ENCODE results near the gene REV3L.
"Not testable (repeated sequence)": the region's sequence is repeated elsewhere in the genome, so short reads cannot be mapped to it uniquely, and the experiment has no call there.

The REV3L gene

DNA sequence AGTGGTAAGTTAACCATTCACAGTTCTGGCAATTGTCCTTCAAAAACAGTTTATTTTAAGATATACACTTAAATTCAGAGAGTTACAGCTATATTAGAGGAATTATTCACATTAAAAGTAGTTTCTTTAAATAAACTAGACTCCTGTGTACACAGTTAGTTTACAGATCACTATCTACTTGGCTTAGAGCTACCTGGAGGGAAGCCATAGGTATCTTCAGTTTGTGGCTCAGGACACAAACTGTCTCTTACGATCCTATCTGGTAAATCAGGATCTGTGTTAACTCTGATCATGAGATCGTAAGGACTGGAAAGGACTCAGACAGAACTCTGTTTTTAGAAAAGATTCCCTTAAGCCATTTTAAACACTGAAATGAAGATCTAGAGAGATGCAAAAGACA, 160.9 kb downstream of the REV3L start:
- Histone ChIP-seq H3K4me3 (replicated peaks; ENCODE audit: insufficient read depth, low read length) (no peak overlapping the region), H3K27me3 (ENCODE audit: insufficient read depth, poor library complexity, severe bottlenecking) (no peaks in the 10 kb centered on the region), H3K27ac (replicated peaks) (no peak overlapping the region)
- no peak for TF ChIP-seq POLR2AphosphoS5 (IDR thresholded peaks at IDR 0.05; ENCODE audit: low read depth)
- TF ChIP-seq, protein P1, sequence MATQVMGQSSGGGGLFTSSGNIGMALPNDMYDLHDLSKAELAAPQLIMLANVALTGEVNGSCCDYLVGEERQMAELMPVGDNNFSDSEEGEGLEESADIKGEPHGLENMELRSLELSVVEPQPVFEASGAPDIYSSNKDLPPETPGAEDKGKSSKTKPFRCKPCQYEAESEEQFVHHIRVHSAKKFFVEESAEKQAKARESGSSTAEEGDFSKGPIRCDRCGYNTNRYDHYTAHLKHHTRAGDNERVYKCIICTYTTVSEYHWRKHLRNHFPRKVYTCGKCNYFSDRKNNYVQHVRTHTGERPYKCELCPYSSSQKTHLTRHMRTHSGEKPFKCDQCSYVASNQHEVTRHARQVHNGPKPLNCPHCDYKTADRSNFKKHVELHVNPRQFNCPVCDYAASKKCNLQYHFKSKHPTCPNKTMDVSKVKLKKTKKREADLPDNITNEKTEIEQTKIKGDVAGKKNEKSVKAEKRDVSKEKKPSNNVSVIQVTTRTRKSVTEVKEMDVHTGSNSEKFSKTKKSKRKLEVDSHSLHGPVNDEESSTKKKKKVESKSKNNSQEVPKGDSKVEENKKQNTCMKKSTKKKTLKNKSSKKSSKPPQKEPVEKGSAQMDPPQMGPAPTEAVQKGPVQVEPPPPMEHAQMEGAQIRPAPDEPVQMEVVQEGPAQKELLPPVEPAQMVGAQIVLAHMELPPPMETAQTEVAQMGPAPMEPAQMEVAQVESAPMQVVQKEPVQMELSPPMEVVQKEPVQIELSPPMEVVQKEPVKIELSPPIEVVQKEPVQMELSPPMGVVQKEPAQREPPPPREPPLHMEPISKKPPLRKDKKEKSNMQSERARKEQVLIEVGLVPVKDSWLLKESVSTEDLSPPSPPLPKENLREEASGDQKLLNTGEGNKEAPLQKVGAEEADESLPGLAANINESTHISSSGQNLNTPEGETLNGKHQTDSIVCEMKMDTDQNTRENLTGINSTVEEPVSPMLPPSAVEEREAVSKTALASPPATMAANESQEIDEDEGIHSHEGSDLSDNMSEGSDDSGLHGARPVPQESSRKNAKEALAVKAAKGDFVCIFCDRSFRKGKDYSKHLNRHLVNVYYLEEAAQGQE (IDR thresholded peaks at IDR 0.05; ENCODE audit: insufficient replicate concordance, low read depth): no peak
- TF ChIP-seq SPI1 (IDR thresholded peaks at IDR 0.05; ENCODE audit: borderline replicate concordance, low read depth): no peak
- TF ChIP-seq, protein P2, sequence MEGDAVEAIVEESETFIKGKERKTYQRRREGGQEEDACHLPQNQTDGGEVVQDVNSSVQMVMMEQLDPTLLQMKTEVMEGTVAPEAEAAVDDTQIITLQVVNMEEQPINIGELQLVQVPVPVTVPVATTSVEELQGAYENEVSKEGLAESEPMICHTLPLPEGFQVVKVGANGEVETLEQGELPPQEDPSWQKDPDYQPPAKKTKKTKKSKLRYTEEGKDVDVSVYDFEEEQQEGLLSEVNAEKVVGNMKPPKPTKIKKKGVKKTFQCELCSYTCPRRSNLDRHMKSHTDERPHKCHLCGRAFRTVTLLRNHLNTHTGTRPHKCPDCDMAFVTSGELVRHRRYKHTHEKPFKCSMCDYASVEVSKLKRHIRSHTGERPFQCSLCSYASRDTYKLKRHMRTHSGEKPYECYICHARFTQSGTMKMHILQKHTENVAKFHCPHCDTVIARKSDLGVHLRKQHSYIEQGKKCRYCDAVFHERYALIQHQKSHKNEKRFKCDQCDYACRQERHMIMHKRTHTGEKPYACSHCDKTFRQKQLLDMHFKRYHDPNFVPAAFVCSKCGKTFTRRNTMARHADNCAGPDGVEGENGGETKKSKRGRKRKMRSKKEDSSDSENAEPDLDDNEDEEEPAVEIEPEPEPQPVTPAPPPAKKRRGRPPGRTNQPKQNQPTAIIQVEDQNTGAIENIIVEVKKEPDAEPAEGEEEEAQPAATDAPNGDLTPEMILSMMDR (IDR thresholded peaks at IDR 0.05; ENCODE audit: insufficient read depth, low read length): no peak
- no peak for TF ChIP-seq GABPA (IDR thresholded peaks at IDR 0.05; ENCODE audit: low read depth)
- no peak for DNase-seq (ENCODE audit: low read depth in 1 of 2, low spot score in 1 of 2)

DNA sequence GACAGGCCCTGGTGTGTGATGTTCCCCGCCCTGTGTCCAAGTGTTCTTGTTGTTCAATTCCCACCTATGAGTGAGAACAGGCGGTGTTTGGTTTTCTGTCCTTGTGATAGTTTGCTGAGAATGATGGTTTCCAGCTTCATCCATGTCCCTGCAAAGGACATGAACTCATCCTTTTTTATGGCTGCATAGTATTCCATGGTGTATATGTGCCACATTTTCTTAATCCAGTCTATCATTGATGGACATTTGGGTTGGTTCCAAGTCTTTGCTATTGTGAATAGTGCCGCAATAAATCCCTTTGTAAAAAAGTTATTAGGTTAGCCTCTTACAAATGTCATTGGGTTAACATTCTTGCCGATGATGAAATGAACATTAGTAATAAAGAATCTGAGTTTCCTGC, 175.1 kb downstream of the REV3L start:
- H3K4me3 ChIP-seq (replicated peaks; ENCODE audit: insufficient read depth, low read length); DNase-seq (ENCODE audit: low read depth in 1 of 2, low spot score in 1 of 2); H3K27me3 ChIP-seq (ENCODE audit: insufficient read depth, poor library complexity, severe bottlenecking): not testable (repeated sequence)

DNA sequence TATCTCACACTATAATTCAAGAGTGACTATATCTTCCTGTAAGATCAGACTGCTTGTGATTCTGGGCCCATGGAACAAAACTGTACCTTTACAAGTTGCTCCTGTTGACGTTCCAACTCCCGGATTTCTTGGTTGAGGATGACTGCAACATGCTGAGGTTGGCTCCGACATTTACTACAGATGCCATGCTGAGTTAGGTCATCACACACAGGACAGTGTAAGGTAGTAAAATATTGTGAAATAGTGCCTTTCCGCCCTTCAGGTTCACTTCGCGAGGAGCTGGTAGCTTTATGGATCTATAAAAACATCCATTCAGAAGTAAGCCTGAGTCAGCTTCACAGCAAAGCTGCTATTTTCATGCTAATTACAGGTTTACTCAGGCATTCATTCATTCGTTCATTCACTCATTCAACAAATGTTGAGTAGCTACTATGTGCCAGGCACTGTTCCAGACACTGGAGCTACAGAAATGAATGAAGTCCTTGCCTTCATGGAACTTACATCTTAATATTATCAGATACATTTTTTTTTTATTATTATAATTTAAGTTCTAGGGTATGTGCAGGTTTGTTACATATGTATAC, 175.7 kb downstream of the REV3L start:
- Histone ChIP-seq H3K27me3 (ENCODE audit: insufficient read depth, poor library complexity, severe bottlenecking) (no peaks in the 10 kb centered on the region), H3K27ac (replicated peaks) (no peak overlapping the region), H3K4me3 (replicated peaks; ENCODE audit: insufficient read depth, low read length) (no peak overlapping the region)
- no peak for DNase-seq (ENCODE audit: low read depth in 1 of 2, low spot score in 1 of 2)
- TF ChIP-seq GABPA (IDR thresholded peaks at IDR 0.05; ENCODE audit: low read depth): no peak
- TF ChIP-seq, protein P1 (IDR thresholded peaks at IDR 0.05; ENCODE audit: insufficient replicate concordance, low read depth): no peak
- TF ChIP-seq POLR2AphosphoS5 (IDR thresholded peaks at IDR 0.05; ENCODE audit: low read depth): no peak
- TF ChIP-seq, protein P2 (IDR thresholded peaks at IDR 0.05; ENCODE audit: insufficient read depth, low read length): no peak
- no peak for TF ChIP-seq SPI1 (IDR thresholded peaks at IDR 0.05; ENCODE audit: borderline replicate concordance, low read depth)

More for the DNA sequence above, 175.1 kb downstream of the REV3L start:
- not testable (repeated sequence) for H3K27ac ChIP-seq (replicated peaks)

DNA sequence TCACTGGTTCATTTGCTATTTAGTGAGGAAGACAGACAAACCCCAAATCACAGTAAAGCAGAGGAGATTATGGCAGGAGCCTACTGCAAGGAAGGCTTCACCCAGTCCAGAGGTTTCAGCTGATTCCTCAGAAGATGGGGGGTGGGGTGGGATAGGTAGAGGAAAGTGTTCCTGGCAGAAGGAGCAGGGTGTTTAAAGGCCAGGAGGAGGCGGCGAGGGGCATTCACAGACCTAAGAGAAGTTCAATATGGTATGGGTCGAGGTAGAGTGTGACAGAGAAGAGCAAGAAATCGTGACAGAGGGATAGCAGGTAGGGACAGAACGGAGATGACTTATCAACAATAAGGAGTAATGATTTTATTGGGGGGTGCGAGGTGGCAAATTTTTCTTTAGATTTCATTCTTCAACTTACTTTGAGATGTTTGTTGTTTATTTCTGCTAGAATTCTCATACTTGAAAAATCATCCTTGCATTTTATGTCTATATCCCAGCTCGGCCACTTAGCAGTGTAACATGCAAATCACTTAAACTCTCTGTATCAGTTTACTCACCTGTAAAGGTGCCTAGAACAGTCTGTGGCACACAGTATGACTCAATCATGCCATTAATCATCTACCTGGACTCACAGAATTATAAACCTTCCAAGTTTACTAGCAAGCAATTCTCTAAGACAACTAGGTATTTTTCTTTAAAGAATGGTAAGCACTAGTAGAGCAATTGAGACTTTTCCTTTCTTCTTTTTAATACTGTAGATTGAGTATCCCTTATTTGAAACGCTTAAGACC, 176.7 kb downstream of the REV3L start:
- DNase-seq (ENCODE audit: low read depth in 1 of 2, low spot score in 1 of 2): no peak
- TF ChIP-seq POLR2AphosphoS5 (IDR thresholded peaks at IDR 0.05; ENCODE audit: low read depth) (no peak), SPI1 (IDR thresholded peaks at IDR 0.05; ENCODE audit: borderline replicate concordance, low read depth) (no peak), GABPA (IDR thresholded peaks at IDR 0.05; ENCODE audit: low read depth) (no peak)
- TF ChIP-seq, protein P1 (IDR thresholded peaks at IDR 0.05; ENCODE audit: insufficient replicate concordance, low read depth): no peak
- TF ChIP-seq, protein P2 (IDR thresholded peaks at IDR 0.05; ENCODE audit: insufficient read depth, low read length): no peak
- H3K27me3 ChIP-seq (ENCODE audit: insufficient read depth, poor library complexity, severe bottlenecking): no peaks in the 10 kb centered on the region
- no peak overlapping the region for H3K27ac ChIP-seq (replicated peaks)
- H3K4me3 ChIP-seq (replicated peaks; ENCODE audit: insufficient read depth, low read length): no peak overlapping the region

All from HL-60 (cell line).